HCT116 (cell line): Measurements from ENCODE around the gene WDR48.

Experiments
- CBX3 ChIP-seq: IDR thresholded peaks from 2 replicates; pipeline ENCODE4 v1.6.1; 2012; ENCODE audit warnings: low read depth
- CEBPB ChIP-seq: IDR thresholded peaks from 2 replicates; pipeline ENCODE4 v1.6.1; 2012; ENCODE audit warnings: low read depth
- ELF1 ChIP-seq: IDR thresholded peaks from 2 replicates; pipeline ENCODE4 v1.6.1; 2012; ENCODE audit warnings: low read depth, borderline replicate concordance
- EZH2 ChIP-seq: fragments of 200-600 bp; sonication (generic); IDR thresholded peaks from 2 replicates; pipeline ENCODE4 v1.6.1; 2017; ENCODE audit warnings: antibody characterized with exemption, mixed run types
- EZH2phosphoT487 ChIP-seq: fragments of 200-600 bp; IDR thresholded peaks from 2 replicates; pipeline ENCODE4 v1.6.1; 2018; ENCODE audit warnings: antibody characterized with exemption, borderline replicate concordance
- FOSL1 ChIP-seq: IDR thresholded peaks from 2 replicates; pipeline ENCODE4 v1.6.1; 2012; ENCODE audit warnings: low read depth
- POLR2A ChIP-seq: IDR thresholded peaks from 2 replicates; pipeline ENCODE4 v1.7.0; 2011; ENCODE audit warnings: borderline replicate concordance; ENCODE audit not compliant: insufficient read depth, insufficient read length; ENCODE audit errors: extremely low read depth
- TCF7L2 ChIP-seq: IDR thresholded peaks from 2 replicates; pipeline ENCODE4 v1.7.0; 2011; ENCODE audit warnings: borderline replicate concordance, inconsistent platforms; ENCODE audit not compliant: insufficient read depth, insufficient read length; ENCODE audit errors: extremely low read depth
- TF ChIP-seq, protein P1 (sequence below), 3 experiments: fragments of 200-600 bp in 1 of 3; sonication (generic) in 1 of 3; IDR thresholded peaks in 2 of 3; conservative IDR thresholded peaks in 1 of 3; 2 replicates each; pipeline ENCODE4 v1.5.1; 2012 to 2017; ENCODE audit warnings: low read depth in 2 of 3, low read length in 2 of 3, antibody characterized with exemption in 1 of 3, borderline replicate concordance in 1 of 3, control low read depth in 1 of 3, mild to moderate bottlenecking in 1 of 3, mixed read lengths in 1 of 3, mixed run types in 1 of 3, moderate library complexity in 1 of 3; ENCODE audit not compliant: insufficient read depth in 1 of 3
- TF ChIP-seq, protein P2 (sequence below): IDR thresholded peaks from 2 replicates; pipeline ENCODE4 v1.6.1; 2012

GRCh38 chr3:39134305-39134704 lies 82.5 kb downstream of the WDR48 start:
- TF ChIP-seq CEBPB (no peak), CBX3 (no peak), EZH2 (no peak), EZH2phosphoT487 (no peak), TCF7L2 (no peak), ELF1 (no peak), POLR2A (no peak), FOSL1 (no peak)
- TF ChIP-seq, protein P1, sequence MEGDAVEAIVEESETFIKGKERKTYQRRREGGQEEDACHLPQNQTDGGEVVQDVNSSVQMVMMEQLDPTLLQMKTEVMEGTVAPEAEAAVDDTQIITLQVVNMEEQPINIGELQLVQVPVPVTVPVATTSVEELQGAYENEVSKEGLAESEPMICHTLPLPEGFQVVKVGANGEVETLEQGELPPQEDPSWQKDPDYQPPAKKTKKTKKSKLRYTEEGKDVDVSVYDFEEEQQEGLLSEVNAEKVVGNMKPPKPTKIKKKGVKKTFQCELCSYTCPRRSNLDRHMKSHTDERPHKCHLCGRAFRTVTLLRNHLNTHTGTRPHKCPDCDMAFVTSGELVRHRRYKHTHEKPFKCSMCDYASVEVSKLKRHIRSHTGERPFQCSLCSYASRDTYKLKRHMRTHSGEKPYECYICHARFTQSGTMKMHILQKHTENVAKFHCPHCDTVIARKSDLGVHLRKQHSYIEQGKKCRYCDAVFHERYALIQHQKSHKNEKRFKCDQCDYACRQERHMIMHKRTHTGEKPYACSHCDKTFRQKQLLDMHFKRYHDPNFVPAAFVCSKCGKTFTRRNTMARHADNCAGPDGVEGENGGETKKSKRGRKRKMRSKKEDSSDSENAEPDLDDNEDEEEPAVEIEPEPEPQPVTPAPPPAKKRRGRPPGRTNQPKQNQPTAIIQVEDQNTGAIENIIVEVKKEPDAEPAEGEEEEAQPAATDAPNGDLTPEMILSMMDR (IDR thresholded peaks at IDR 0.05 in 2 of 3, conservative IDR thresholded peaks at IDR 0.05 in 1 of 3; ENCODE audit: borderline replicate concordance in 1 of 3, insufficient read depth in 1 of 3, low read depth in 2 of 3, low read length in 2 of 3) = no peak
- TF ChIP-seq, protein P2, sequence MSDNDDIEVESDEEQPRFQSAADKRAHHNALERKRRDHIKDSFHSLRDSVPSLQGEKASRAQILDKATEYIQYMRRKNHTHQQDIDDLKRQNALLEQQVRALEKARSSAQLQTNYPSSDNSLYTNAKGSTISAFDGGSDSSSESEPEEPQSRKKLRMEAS = no peak
